HEK293T (cell line): ENCODE results near the gene CD79B.
"Not testable (repeated sequence)": the region's sequence is repeated elsewhere in the genome, so short reads cannot be mapped to it uniquely, and the experiment has no call there.

Experiments
- CTCF ChIA-PET: fragments of 350-600 bp; formaldehyde crosslinking; extraction: SDS; loops from one replicate; lab custom pipeline; 2021; ENCODE audit warnings: antibody characterized with exemption, inconsistent platforms; lab: Yijun Ruan, JAX
- POLR2A ChIA-PET: fragments of 350-600 bp; formaldehyde crosslinking; extraction: SDS; loops from one replicate; lab custom pipeline; 2020; ENCODE audit warnings: antibody characterized with exemption, inconsistent platforms; lab: Yijun Ruan, JAX
- DNase-seq: peaks from one replicate; pipeline ENCODE4 v3.0.0; 2012; ENCODE audit warnings: mixed read lengths; ENCODE audit errors: extremely low spot score
- ARNT ChIP-seq: fragments of 450-650 bp; IDR thresholded peaks from 2 replicates; pipeline ENCODE4 v1.6.1; 2017; ENCODE audit warnings: mild to moderate bottlenecking
- BHLHE40 ChIP-seq: fragments of 450-650 bp; IDR thresholded peaks from 2 replicates; pipeline ENCODE4 v1.6.1; 2016; ENCODE audit warnings: mild to moderate bottlenecking, moderate library complexity, borderline replicate concordance
- CTBP1 ChIP-seq: fragments of 450-650 bp; IDR thresholded peaks from 2 replicates; pipeline ENCODE4 v1.6.1; 2016; ENCODE audit warnings: borderline replicate concordance
- ELF4 ChIP-seq: fragments of 450-650 bp; IDR thresholded peaks from 2 replicates; pipeline ENCODE4 v1.6.1; 2017; ENCODE audit warnings: antibody characterized with exemption
- FOXA1 ChIP-seq: fragments of 450-650 bp; IDR thresholded peaks from 2 replicates; pipeline ENCODE4 v1.6.1; 2016; ENCODE audit warnings: mild to moderate bottlenecking
- FOXK2 ChIP-seq: fragments of 450-650 bp; IDR thresholded peaks from 2 replicates; pipeline ENCODE4 v1.6.1; 2016; ENCODE audit warnings: mild to moderate bottlenecking
- FOXM1 ChIP-seq: fragments of 450-650 bp; IDR thresholded peaks from 2 replicates; pipeline ENCODE4 v1.6.1; 2017; ENCODE audit warnings: mild to moderate bottlenecking, borderline replicate concordance
- HDGF ChIP-seq: fragments of 450-650 bp; IDR thresholded peaks from 2 replicates; pipeline ENCODE4 v1.6.1; 2017; ENCODE audit warnings: antibody characterized with exemption, borderline replicate concordance
- L3MBTL2 ChIP-seq: fragments of 450-650 bp; conservative IDR thresholded peaks from 2 replicates; pipeline ENCODE4 v1.6.1; 2016; ENCODE audit warnings: mild to moderate bottlenecking
- LEF1 ChIP-seq: fragments of 450-650 bp; IDR thresholded peaks from 2 replicates; pipeline ENCODE4 v1.6.1; 2017; ENCODE audit warnings: mild to moderate bottlenecking, borderline replicate concordance
- NFRKB ChIP-seq: fragments of 450-650 bp; IDR thresholded peaks from 2 replicates; pipeline ENCODE4 v1.6.1; 2016; ENCODE audit warnings: mild to moderate bottlenecking, moderate library complexity
- SP1 ChIP-seq: fragments of 450-650 bp; IDR thresholded peaks from 2 replicates; pipeline ENCODE4 v1.6.1; 2017
- SUZ12 ChIP-seq: fragments of 450-650 bp; IDR thresholded peaks from 2 replicates; pipeline ENCODE4 v1.6.1; 2016; ENCODE audit warnings: mild to moderate bottlenecking
- TARDBP ChIP-seq: fragments of 450-650 bp; IDR thresholded peaks from 2 replicates; pipeline ENCODE4 v1.6.1; 2016
- ZNF384 ChIP-seq: fragments of 450-650 bp; IDR thresholded peaks from 2 replicates; pipeline ENCODE4 v1.6.1; 2016
- TF ChIP-seq, protein P1 (sequence below): fragments of 450-650 bp; IDR thresholded peaks from 2 replicates; pipeline ENCODE4 v1.6.1; 2016

The CD79B gene

DNA sequence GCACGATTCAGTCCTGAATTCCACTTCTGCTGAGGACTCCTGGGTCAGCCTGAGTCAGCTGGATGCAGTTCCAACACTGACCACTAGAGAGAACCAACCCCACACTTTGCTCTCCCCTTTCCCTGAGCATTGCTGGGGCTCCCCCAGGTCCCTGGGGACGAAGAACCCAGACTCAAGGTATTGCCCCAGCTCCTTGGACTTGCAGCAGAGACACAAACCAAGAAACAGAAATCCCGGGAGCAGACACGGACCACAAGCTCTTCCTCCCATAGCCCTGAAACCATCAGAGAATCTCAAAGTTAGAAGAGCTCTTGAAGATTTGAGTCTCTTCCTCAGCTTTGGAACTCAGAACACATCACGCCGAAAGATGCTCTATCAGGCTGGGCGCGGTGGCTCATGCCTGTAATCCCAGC lies 12.8 kb downstream of the CD79B start:
- TF ChIP-seq ARNT (no peak), FOXK2 (no peak), TARDBP (no peak), CTBP1 (no peak), FOXM1 (no peak), ELF4 (no peak), HDGF (no peak), BHLHE40 (no peak), NFRKB (no peak), L3MBTL2 (no peak)
- POLR2A ChIA-PET: interaction anchor here (1.2 kb wide), 1 partner anchor 107 kb away, joined by 5 read pairs; no protein-coding TSS in a partner anchor
- CTCF ChIA-PET: interaction anchor here (0.6 to 3.5 kb wide), 21 partner anchors 9 to 214 kb away, joined by 3 to 27 read pairs (median 5); partner anchors contain the start of gene CSHL1

DNA sequence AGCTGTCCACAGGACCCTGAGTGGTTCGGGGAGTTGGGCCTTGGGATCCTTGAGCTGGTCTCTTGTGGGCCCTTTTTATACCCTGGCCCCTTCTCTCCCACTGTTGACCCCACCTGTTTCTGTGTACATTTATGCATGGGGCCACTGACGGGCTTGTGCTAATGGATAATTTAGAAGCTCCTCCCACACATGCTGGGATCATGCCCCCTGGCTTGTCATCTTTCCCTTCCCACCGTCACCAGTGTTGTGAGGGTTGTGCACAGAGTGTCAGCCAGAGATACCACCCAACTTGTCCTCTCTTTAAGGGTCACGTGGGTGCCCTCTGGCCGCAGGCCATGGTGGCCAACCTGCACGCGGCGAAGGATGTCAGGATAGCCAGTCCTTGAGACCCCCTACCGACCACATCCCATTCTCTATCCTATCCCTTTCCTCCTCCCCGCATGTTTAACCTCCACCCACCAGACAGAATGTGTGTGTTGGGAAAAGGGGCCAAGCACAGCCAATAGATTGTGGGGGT lies 13.3 kb downstream of the CD79B start, which contains the start of gene GH1:
Gene GH1 (minus strand): TSS at position 51 of the 517 bp plus-strand sequence. CDS start 63 bp downstream, outside the sequence.
- POLR2A ChIA-PET: interaction anchor here (1.2 kb wide), 1 partner anchor 107 kb away, joined by 5 read pairs; no protein-coding TSS in a partner anchor
- not testable (repeated sequence) for DNase-seq
- CTCF ChIA-PET: interaction anchor here (0.6 to 3.5 kb wide), 18 partner anchors 8 to 215 kb away, joined by 3 to 27 read pairs (median 8); partner anchors contain the start of gene CSHL1

More for the DNA sequence above, 12.8 kb downstream of the CD79B start:
- DNase-seq: peak; percentile 80

DNA sequence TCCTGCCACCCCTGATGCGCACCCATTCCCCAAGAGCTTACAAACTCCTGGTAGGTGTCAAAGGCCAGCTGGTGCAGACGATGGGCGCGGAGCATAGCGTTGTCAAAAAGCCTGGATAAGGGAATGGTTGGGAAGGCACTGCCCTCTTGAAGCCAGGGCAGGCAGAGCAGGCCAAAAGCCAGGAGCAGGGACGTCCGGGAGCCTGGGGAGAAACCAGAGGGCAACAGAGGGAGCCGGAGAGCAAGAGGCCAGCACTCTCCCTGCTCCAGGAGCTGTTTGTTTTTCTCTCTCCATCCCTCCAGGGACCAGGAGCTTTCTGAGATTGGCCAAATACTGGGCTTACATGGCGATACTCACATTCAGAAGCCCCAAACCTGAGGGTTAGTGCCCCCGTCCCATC lies 13.8 kb downstream of the CD79B start:
- peak; percentile 12 for DNase-seq
- ChIA-PET CTCF (interaction anchor here (0.6 to 3.5 kb wide), 10 partner anchors 11 to 95 kb away, joined by 3 to 27 read pairs (median 8); no protein-coding TSS in a partner anchor), POLR2A (no interaction called here)
- TF ChIP-seq L3MBTL2 (no peak), BHLHE40 (no peak), ARNT (no peak)

DNA sequence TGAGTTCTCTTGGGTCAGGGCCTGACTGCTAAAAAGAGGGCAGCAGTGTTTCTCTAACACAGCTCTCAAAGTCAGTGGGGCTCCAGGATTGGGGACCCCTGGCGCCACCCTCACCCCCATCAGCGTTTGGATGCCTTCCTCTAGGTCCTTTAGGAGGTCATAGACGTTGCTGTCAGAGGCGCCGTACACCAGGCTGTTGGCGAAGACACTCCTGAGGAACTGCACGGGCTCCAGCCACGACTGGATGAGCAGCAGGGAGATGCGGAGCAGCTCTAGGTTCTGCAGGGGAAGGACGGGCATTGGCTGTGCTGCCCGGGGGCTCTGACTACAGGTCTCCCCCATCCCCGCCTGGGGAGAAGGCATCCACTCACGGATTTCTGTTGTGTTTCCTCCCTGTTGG lies 14.5 kb downstream of the CD79B start:
- ChIA-PET POLR2A (no interaction called here), CTCF (interaction anchor here (0.6 to 3.5 kb wide), 3 partner anchors 29 to 36 kb away, joined by 3 to 27 read pairs (median 3); no protein-coding TSS in a partner anchor)
- no peak for DNase-seq
- TF ChIP-seq SUZ12: no peak
- no peak for TF ChIP-seq ZNF384
- no peak for TF ChIP-seq FOXA1
- TF ChIP-seq L3MBTL2: no peak
- TF ChIP-seq FOXM1: no peak
- TF ChIP-seq FOXK2: no peak
- no peak for TF ChIP-seq TARDBP
- TF ChIP-seq ELF4: no peak
- TF ChIP-seq LEF1: no peak
- TF ChIP-seq CTBP1: no peak
- no peak for TF ChIP-seq SP1
- TF ChIP-seq HDGF: no peak
- no peak for TF ChIP-seq NFRKB
- TF ChIP-seq ARNT: no peak
- TF ChIP-seq, protein P1, sequence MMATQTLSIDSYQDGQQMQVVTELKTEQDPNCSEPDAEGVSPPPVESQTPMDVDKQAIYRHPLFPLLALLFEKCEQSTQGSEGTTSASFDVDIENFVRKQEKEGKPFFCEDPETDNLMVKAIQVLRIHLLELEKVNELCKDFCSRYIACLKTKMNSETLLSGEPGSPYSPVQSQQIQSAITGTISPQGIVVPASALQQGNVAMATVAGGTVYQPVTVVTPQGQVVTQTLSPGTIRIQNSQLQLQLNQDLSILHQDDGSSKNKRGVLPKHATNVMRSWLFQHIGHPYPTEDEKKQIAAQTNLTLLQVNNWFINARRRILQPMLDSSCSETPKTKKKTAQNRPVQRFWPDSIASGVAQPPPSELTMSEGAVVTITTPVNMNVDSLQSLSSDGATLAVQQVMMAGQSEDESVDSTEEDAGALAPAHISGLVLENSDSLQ: no peak
- TF ChIP-seq BHLHE40: no peak

DNA sequence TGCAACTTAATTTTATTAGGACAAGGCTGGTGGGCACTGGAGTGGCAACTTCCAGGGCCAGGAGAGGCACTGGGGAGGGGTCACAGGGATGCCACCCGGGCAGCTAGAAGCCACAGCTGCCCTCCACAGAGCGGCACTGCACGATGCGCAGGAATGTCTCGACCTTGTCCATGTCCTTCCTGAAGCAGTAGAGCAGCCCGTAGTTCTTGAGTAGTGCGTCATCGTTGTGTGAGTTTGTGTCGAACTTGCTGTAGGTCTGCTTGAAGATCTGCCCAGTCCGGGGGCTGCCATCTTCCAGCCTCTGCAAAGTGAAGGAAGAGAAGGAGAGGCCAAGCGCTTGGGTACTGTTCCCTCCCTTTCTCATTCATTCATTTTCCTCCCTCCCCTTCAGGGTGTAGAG lies 14.9 kb downstream of the CD79B start:
- DNase-seq, POLR2A ChIA-PET: not testable (repeated sequence)
- CTCF ChIA-PET: interaction anchor here (1.1 to 3.5 kb wide), 2 partner anchors 29 to 34 kb away, joined by 3 to 27 read pairs; no protein-coding TSS in a partner anchor

DNA sequence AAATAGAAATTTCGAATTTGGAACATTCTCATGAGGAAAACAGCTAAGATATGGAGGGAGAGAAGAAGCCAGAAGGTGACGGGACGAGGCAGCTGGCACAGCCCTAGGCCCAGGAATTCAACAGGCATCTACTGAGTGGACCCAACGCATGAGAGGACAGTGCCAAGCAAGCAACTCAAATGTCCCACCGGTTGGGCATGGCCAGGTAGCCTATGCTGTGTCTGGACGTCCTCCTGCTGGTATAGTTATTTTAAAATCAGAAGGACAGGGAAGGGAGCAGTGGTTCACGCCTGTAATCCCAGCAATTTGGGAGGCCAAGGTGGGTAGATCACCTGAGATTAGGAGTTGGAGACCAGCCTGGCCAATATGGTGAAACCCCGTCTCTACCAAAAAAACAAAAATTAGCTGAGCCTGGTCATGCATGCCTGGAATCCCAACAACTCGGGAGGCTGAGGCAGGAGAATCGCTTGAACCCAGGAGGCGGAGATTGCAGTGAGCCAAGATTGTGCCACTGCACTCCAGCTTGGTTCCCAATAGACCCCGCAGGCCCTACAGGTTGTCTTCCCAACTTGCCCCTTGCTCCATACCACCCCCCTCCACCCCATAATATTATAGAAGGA lies 15.5 kb downstream of the CD79B start:
- POLR2A ChIA-PET: no interaction called here
- DNase-seq: no peak
- peak; percentile 100 for TF ChIP-seq SUZ12
- TF ChIP-seq BHLHE40: peak; percentile 100
- no peak for TF ChIP-seq ELF4
- peak; percentile 100 for TF ChIP-seq NFRKB
- no peak for TF ChIP-seq ARNT
- peak; percentile 37; the same call in 1 of the 2 replicates for TF ChIP-seq L3MBTL2
- peak; percentile 100 for TF ChIP-seq FOXK2
- TF ChIP-seq, protein P1: no peak
- CTCF ChIA-PET: no interaction called here

DNA sequence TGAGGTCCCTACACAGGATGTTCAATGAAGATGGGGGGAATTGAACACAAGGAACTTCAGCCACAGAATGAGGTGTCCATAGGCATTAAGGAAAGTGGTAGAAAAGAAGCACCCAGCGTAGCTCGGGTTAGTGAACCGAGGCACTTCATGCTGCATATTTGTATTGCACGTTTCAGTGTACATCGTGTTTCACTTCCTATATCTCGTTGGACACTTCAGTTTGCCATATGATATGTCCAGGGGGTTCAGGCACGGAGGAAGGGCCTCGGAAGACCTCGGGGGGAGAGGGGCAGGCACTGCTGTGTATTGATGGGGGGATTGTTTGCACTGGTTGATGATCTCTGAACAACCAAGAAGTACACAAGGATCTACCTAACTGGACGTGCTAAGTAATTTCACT lies 16.4 kb downstream of the CD79B start:
- POLR2A ChIA-PET: not testable (repeated sequence)

More for the DNA sequence above, 16.4 kb downstream of the CD79B start:
- CTCF ChIA-PET: interaction anchor here (1.0 kb wide), 1 partner anchor 218 kb away, joined by 3 read pairs; no protein-coding TSS in a partner anchor
- DNase-seq: not testable (repeated sequence)
